Measurements from ENCODE around the gene MAK.
"Not testable (repeated sequence)": the region's sequence is repeated elsewhere in the genome, so short reads cannot be mapped to it uniquely, and the experiment has no call there.

MAK gene

GRCh38 chr6:10884245-10884972 is 46.1 kb upstream of the MAK start:
- no peak overlapping the region for H3K27ac ChIP-seq (ENCODE audit: low read length)
- H3K9ac ChIP-seq (ENCODE audit: low read length) = no peak overlapping the region
- H2AFZ ChIP-seq (ENCODE audit: low read length) = no peak overlapping the region
- no peak for DNase-seq
- no peaks in the 10 kb centered on the region for H3K9me3 ChIP-seq (replicated peaks; ENCODE audit: insufficient read depth, low read length)
- no peaks in the 10 kb centered on the region for H4K20me1 ChIP-seq (ENCODE audit: insufficient read depth, low read length)
- H3K9me2 ChIP-seq (replicated peaks; ENCODE audit: insufficient read depth, low read length) = no peaks in the 10 kb centered on the region
- no peaks in the 10 kb centered on the region for H3K79me2 ChIP-seq (ENCODE audit: low read length)
- H3K4me2 ChIP-seq (ENCODE audit: low read depth, low read length) = no peak overlapping the region
- TF ChIP-seq CTCF (IDR thresholded peaks at IDR 0.05; ENCODE audit: low read length) = no peak
- TF ChIP-seq EZH2phosphoT487 (IDR thresholded peaks at IDR 0.05; ENCODE audit: low read length) = no peak
- TF ChIP-seq EZH2 (optimal IDR thresholded peaks at IDR 0.05; ENCODE audit: low read depth, low read length) = no peak
- H3K36me3 ChIP-seq (replicated peaks; ENCODE audit: insufficient read depth, low read length) = no peaks in the 10 kb centered on the region
- peaks cover 5% of the 10 kb centered on the region; the same call in 1 of the 2 replicates for H3F3A ChIP-seq (ENCODE audit: insufficient read depth, low read length)
- H3K4me3 ChIP-seq (ENCODE audit: low read length) = no peak overlapping the region
- H3K4me1 ChIP-seq (ENCODE audit: low read length) = peaks cover 6% of the 10 kb centered on the region
- H3K27me3 ChIP-seq (replicated peaks; ENCODE audit: insufficient read depth, low read length) = peaks cover 40% of the 10 kb centered on the region

GRCh38 chr6:10883312-10884244 is 45.2 kb upstream of the MAK start:
- Histone ChIP-seq H3K27ac (ENCODE audit: low read length) (no peak overlapping the region), H3F3A (ENCODE audit: insufficient read depth, low read length) (no peaks in the 10 kb centered on the region), H3K9me2 (replicated peaks; ENCODE audit: insufficient read depth, low read length) (no peaks in the 10 kb centered on the region), H3K9me3 (replicated peaks; ENCODE audit: insufficient read depth, low read length) (no peaks in the 10 kb centered on the region), H3K4me1 (ENCODE audit: low read length) (no peaks in the 10 kb centered on the region), H3K9ac (ENCODE audit: low read length) (no peak overlapping the region), H3K4me2 (ENCODE audit: low read depth, low read length) (no peak overlapping the region), H2AFZ (ENCODE audit: low read length) (no peak overlapping the region), H3K79me2 (ENCODE audit: low read length) (no peaks in the 10 kb centered on the region), H3K4me3 (ENCODE audit: low read length) (no peak overlapping the region), H3K27me3 (replicated peaks; ENCODE audit: insufficient read depth, low read length) (peaks cover 40% of the 10 kb centered on the region), H3K36me3 (replicated peaks; ENCODE audit: insufficient read depth, low read length) (no peaks in the 10 kb centered on the region), H4K20me1 (ENCODE audit: insufficient read depth, low read length) (no peaks in the 10 kb centered on the region)
- TF ChIP-seq EZH2phosphoT487 (IDR thresholded peaks at IDR 0.05; ENCODE audit: low read length) = no peak
- no peak for TF ChIP-seq CTCF (IDR thresholded peaks at IDR 0.05; ENCODE audit: low read length)
- no peak for TF ChIP-seq EZH2 (optimal IDR thresholded peaks at IDR 0.05; ENCODE audit: low read depth, low read length)
- no peak for DNase-seq

- H3K4me1 ChIP-seq (ENCODE audit: low read length) = no peaks in the 10 kb centered on the region
- DNase-seq = no peak
- no peaks in the 10 kb centered on the region for H3K36me3 ChIP-seq (replicated peaks; ENCODE audit: insufficient read depth, low read length)
- H2AFZ ChIP-seq (ENCODE audit: low read length) = no peak overlapping the region
- H3K27me3 ChIP-seq (replicated peaks; ENCODE audit: insufficient read depth, low read length) = peaks cover 35% of the 10 kb centered on the region
- no peaks in the 10 kb centered on the region for H3K79me2 ChIP-seq (ENCODE audit: low read length)
- H4K20me1 ChIP-seq (ENCODE audit: insufficient read depth, low read length) = no peaks in the 10 kb centered on the region
- no peak overlapping the region for H3K9ac ChIP-seq (ENCODE audit: low read length)
- no peaks in the 10 kb centered on the region for H3F3A ChIP-seq (ENCODE audit: insufficient read depth, low read length)
- no peak overlapping the region for H3K4me2 ChIP-seq (ENCODE audit: low read depth, low read length)
- H3K4me3 ChIP-seq (ENCODE audit: low read length) = no peak overlapping the region
- TF ChIP-seq CTCF (IDR thresholded peaks at IDR 0.05; ENCODE audit: low read length) (no peak), EZH2phosphoT487 (IDR thresholded peaks at IDR 0.05; ENCODE audit: low read length) (no peak), EZH2 (optimal IDR thresholded peaks at IDR 0.05; ENCODE audit: low read depth, low read length) (no peak)
- H3K9me2 ChIP-seq (replicated peaks; ENCODE audit: insufficient read depth, low read length) = no peaks in the 10 kb centered on the region
- H3K9me3 ChIP-seq (replicated peaks; ENCODE audit: insufficient read depth, low read length) = no peaks in the 10 kb centered on the region
- H3K27ac ChIP-seq (ENCODE audit: low read length) = no peak overlapping the region
Observed at GRCh38 chr6:10882657-10883171, 44.4 kb upstream of the MAK start.

- H3K9me2 ChIP-seq (replicated peaks; ENCODE audit: insufficient read depth, low read length); H3K4me2 ChIP-seq (ENCODE audit: low read depth, low read length); H3K79me2 ChIP-seq (ENCODE audit: low read length); H3K9me3 ChIP-seq (replicated peaks; ENCODE audit: insufficient read depth, low read length); H3K27ac ChIP-seq (ENCODE audit: low read length); H3F3A ChIP-seq (ENCODE audit: insufficient read depth, low read length); H2AFZ ChIP-seq (ENCODE audit: low read length); H3K36me3 ChIP-seq (replicated peaks; ENCODE audit: insufficient read depth, low read length); H3K4me3 ChIP-seq (ENCODE audit: low read length); H3K9ac ChIP-seq (ENCODE audit: low read length); DNase-seq; H4K20me1 ChIP-seq (ENCODE audit: insufficient read depth, low read length); H3K4me1 ChIP-seq (ENCODE audit: low read length): not testable (repeated sequence)
- H3K27me3 ChIP-seq (replicated peaks; ENCODE audit: insufficient read depth, low read length) = peaks cover 30% of the 10 kb centered on the region
Observed at GRCh38 chr6:10882253-10882630, 43.9 kb upstream of the MAK start.

Data from MM.1S (cell line).